GM23338 (cell line): Measurements from ENCODE around the gene RADIL. TPM values are rescaled to one million over a fixed set of nuclear protein-coding genes. Genes with fewer than 3 reads are reported as not detected.

Source experiments
- ATAC-seq: fragments of 200-7000 bp; cut with Tn5 transposase; 3 replicates; pipeline ENCODE4 v1.9.1; 2020
- DNase-seq: peaks from one replicate; pipeline ENCODE4 v3.0.0-alpha.2; 2015; ENCODE audit warnings: low spot score
- H2AFZ ChIP-seq: fragments of 200-600 bp; sonication (generic); 2 replicates; pipeline ENCODE4 v1.8.0; 2016; ENCODE audit warnings: antibody characterized with exemption, mild to moderate bottlenecking, moderate library complexity
- H3F3A ChIP-seq: fragments of 200-600 bp; sonication (generic); replicated peaks from 2 replicates; pipeline ENCODE4 v1.8.0; 2017; ENCODE audit warnings: antibody characterized with exemption, mixed run types, low read depth
- H3K27ac ChIP-seq: fragments of 200-600 bp; sonication (generic); 2 replicates; pipeline ENCODE4 v1.6.1; 2016; ENCODE audit warnings: low read depth
- H3K27me3 ChIP-seq: fragments of 200-600 bp; sonication (generic); 2 replicates; pipeline ENCODE4 v1.8.0; 2016; ENCODE audit warnings: mild to moderate bottlenecking, mixed run types, moderate library complexity; ENCODE audit not compliant: insufficient read depth
- H3K36me3 ChIP-seq: fragments of 200-600 bp; sonication (generic); 2 replicates; pipeline ENCODE4 v1.8.0; 2016; ENCODE audit warnings: mild to moderate bottlenecking; ENCODE audit not compliant: insufficient read depth
- H3K4me1 ChIP-seq: fragments of 200-600 bp; sonication (generic); 2 replicates; pipeline ENCODE4 v1.8.0; 2016; ENCODE audit warnings: mild to moderate bottlenecking, moderate library complexity; ENCODE audit not compliant: insufficient read depth
- H3K4me2 ChIP-seq: fragments of 200-600 bp; sonication (generic); 2 replicates; pipeline ENCODE4 v1.7.1; 2017; ENCODE audit warnings: mixed run types
- H3K4me3 ChIP-seq: fragments of 200-600 bp; sonication (generic); 2 replicates; pipeline ENCODE4 v1.6.1; 2016; ENCODE audit warnings: mixed run types
- H3K79me2 ChIP-seq: fragments of 200-600 bp; sonication (generic); replicated peaks from 2 replicates; pipeline ENCODE4 v1.8.0; 2017; ENCODE audit warnings: mild to moderate bottlenecking; ENCODE audit not compliant: insufficient read depth
- H3K9me2 ChIP-seq: fragments of 200-600 bp; sonication (generic); 2 replicates; pipeline ENCODE4 v1.8.0; 2017; ENCODE audit not compliant: insufficient read depth
- H4K20me1 ChIP-seq: fragments of 200-600 bp; sonication (generic); replicated peaks from 2 replicates; pipeline ENCODE4 v1.8.0; 2017; ENCODE audit warnings: mild to moderate bottlenecking; ENCODE audit not compliant: insufficient read depth
- H3K27ac Mint-ChIP-seq: 2 replicates; pipeline ENCODE4 v1.8.0; 2020; ENCODE audit warnings: inconsistent platforms, mild to moderate bottlenecking, moderate library complexity, mixed read lengths
- H3K27me3 Mint-ChIP-seq: 3 replicates; pipeline ENCODE4 v1.8.0; 2022; ENCODE audit warnings: low read depth, mild to moderate bottlenecking, moderate library complexity, mixed read lengths, inconsistent platforms; ENCODE audit not compliant: insufficient read depth, poor library complexity
- H3K36me3 Mint-ChIP-seq: 3 replicates; pipeline ENCODE4 v1.8.0; 2021; ENCODE audit warnings: low read depth, mild to moderate bottlenecking, inconsistent platforms, moderate library complexity, mixed read lengths
- H3K4me1 Mint-ChIP-seq: 3 replicates; pipeline ENCODE4 v1.8.0; 2020; ENCODE audit warnings: mild to moderate bottlenecking, inconsistent platforms, mixed read lengths
- H3K4me3 Mint-ChIP-seq: 3 replicates; pipeline ENCODE4 v1.8.0; 2021; ENCODE audit warnings: moderate library complexity, mild to moderate bottlenecking, inconsistent platforms, mixed read lengths
- H3K9me3 Mint-ChIP-seq: 3 replicates; pipeline ENCODE4 v1.8.0; 2020; ENCODE audit warnings: moderate library complexity, mild to moderate bottlenecking, inconsistent platforms, mixed read lengths
- CTCF ChIP-seq, 2 experiments: fragments of 200-600 bp in 1 of 2; sonication (generic) in 1 of 2; conservative IDR thresholded peaks; 2 replicates each; pipeline versions ENCODE4 v1.5.1 to v1.6.1; 2016 to 2017; ENCODE audit warnings: antibody characterized with exemption in 2 of 2, low read depth in 2 of 2, mild to moderate bottlenecking in 2 of 2, moderate library complexity in 1 of 2
- ETS1 ChIP-seq: IDR thresholded peaks from 2 replicates; pipeline ENCODE4 v1.6.1; 2016; ENCODE audit warnings: antibody characterized with exemption
- EZH2 ChIP-seq: fragments of 200-600 bp; sonication (generic); IDR thresholded peaks from one replicate; pipeline ENCODE4 v1.8.0; 2017; ENCODE audit warnings: antibody characterized with exemption, mild to moderate bottlenecking, low read depth; ENCODE audit not compliant: unreplicated experiment
- EZH2phosphoT487 ChIP-seq: fragments of 200-600 bp; sonication (generic); IDR thresholded peaks from one replicate; pipeline ENCODE4 v1.8.1; 2018; ENCODE audit warnings: antibody characterized with exemption; ENCODE audit not compliant: unreplicated experiment
- JUNB ChIP-seq: IDR thresholded peaks from one replicate; pipeline ENCODE4 v1.6.1; 2016; ENCODE audit warnings: antibody characterized with exemption; ENCODE audit not compliant: unreplicated experiment
- POLR2AphosphoS5 ChIP-seq: IDR thresholded peaks from 2 replicates; pipeline ENCODE4 v1.6.1; 2016; ENCODE audit warnings: antibody characterized with exemption, low read depth
- REST ChIP-seq: IDR thresholded peaks from one replicate; pipeline ENCODE4 v1.6.1; 2018; ENCODE audit warnings: antibody characterized with exemption; ENCODE audit not compliant: unreplicated experiment
- STAT1 ChIP-seq: IDR thresholded peaks from one replicate; pipeline ENCODE4 v1.6.1; 2016; ENCODE audit warnings: antibody characterized with exemption; ENCODE audit not compliant: unreplicated experiment
- polyA plus RNA-seq: library from polyadenylated mRNA; unstranded; fragments of >200 nt; fragmentation: Nextera tagmentation; extraction: Ambion mirVana; gene quantifications from 2 replicates; pipeline ENCODE4 v1.2.1, GENCODE V29; 2016
- total RNA-seq: library from RNA; depleted of rRNA; stranded (reverse); fragments of >200 nt; shearing (Covaris generic); gene quantifications from 2 replicates; pipeline ENCODE4 v1.2.3, GENCODE V29; 2014

RADIL gene
- total and polyA plus RNA-seq, 2 experiments from 2014 or later = 4.3 to 9.8 TPM

- no peak for TF ChIP-seq REST
Measured at GRCh38 chr7:4849390-4849789, 34.1 kb downstream of the RADIL start (continued).

GRCh38 chr7:4845740-4846142 is 37.8 kb downstream of the RADIL start:
- H3K4me1 Mint-ChIP-seq = peaks cover 4% of the 10 kb centered on the region
- Histone ChIP-seq H3K27me3 (no peaks in the 10 kb centered on the region), H3K27ac (no peak overlapping the region), H2AFZ (no peak overlapping the region), H3K9me2 (no peaks in the 10 kb centered on the region), H3K4me2 (no peak overlapping the region), H3K79me2 (no peaks in the 10 kb centered on the region), H3K4me3 (no peak overlapping the region), H4K20me1 (no peaks in the 10 kb centered on the region), H3K4me1 (no peaks in the 10 kb centered on the region), H3F3A (no peaks in the 10 kb centered on the region), H3K36me3 (no peaks in the 10 kb centered on the region)
- TF ChIP-seq CTCF (conservative IDR thresholded peaks at IDR 0.05; ENCODE audit: low read depth in 2 of 2) (peak; percentile 68 to 82), JUNB (no peak), EZH2phosphoT487 (no peak), EZH2 (no peak), STAT1 (no peak), POLR2AphosphoS5 (no peak), ETS1 (no peak)
- H3K4me3 Mint-ChIP-seq = no peak overlapping the region
- no peak overlapping the region for H3K27ac Mint-ChIP-seq
- no peaks in the 10 kb centered on the region for H3K36me3 Mint-ChIP-seq
- H3K9me3 Mint-ChIP-seq = no peaks in the 10 kb centered on the region
- ATAC-seq = peak; percentile 98
- peaks cover 6% of the 10 kb centered on the region for H3K27me3 Mint-ChIP-seq
- DNase-seq = peak; percentile 86
